AG10803 (cell line): ENCODE measurements around the gene LRRC37B.
"Not testable (repeated sequence)": the region's sequence is repeated elsewhere in the genome, so short reads cannot be mapped to it uniquely, and the experiment has no call there.

Experiments used
- DNase-seq: peaks from one replicate; pipeline ENCODE4 v3.0.0; 2010; ENCODE audit warnings: low read depth
- H3K4me3 ChIP-seq: 2 replicates; pipeline ENCODE4 v1.5.1; 2011; ENCODE audit warnings: mild to moderate bottlenecking, low read length, control low read depth
- TF ChIP-seq, protein P1 (sequence below): conservative IDR thresholded peaks from 2 replicates; pipeline ENCODE4 v1.5.1; 2011; ENCODE audit warnings: mild to moderate bottlenecking, low read length, control low read depth, inconsistent platforms

The LRRC37B gene

DNA sequence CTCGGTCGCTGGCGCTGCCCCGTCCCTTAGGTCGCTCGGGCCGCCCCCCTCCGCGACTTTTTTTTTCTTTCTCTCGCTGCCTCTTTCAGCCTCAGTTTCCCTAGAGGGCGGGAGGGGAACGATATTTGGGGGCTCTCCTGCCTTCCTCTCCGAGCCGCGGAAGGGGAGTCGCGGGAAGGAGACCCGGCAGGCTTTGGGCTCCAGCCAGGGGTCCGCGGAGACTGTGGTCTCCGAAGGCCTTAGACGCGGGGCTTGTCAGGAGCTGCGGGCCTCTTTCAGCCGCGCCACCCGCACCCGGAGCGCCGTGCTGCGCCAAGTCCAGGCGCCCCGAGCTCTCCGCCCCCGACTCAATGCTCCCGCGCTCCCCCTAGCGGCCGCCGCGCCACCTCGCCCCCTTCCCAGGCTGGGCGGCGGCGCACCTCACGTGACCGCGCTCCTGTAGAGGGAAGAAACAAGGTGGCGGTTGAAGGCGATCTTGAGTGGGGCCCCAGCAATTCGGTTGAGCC is at the start of gene LRRC37B:
Gene LRRC37B (plus strand): TSS at position 427 of the 506 bp plus-strand sequence. CDS start 14,010 bp downstream, outside the sequence.
- DNase-seq, result peak; percentile 62
- peak within 1 kb of the TSS; percentile 97 for H3K4me3 ChIP-seq
- TF ChIP-seq, protein P1, sequence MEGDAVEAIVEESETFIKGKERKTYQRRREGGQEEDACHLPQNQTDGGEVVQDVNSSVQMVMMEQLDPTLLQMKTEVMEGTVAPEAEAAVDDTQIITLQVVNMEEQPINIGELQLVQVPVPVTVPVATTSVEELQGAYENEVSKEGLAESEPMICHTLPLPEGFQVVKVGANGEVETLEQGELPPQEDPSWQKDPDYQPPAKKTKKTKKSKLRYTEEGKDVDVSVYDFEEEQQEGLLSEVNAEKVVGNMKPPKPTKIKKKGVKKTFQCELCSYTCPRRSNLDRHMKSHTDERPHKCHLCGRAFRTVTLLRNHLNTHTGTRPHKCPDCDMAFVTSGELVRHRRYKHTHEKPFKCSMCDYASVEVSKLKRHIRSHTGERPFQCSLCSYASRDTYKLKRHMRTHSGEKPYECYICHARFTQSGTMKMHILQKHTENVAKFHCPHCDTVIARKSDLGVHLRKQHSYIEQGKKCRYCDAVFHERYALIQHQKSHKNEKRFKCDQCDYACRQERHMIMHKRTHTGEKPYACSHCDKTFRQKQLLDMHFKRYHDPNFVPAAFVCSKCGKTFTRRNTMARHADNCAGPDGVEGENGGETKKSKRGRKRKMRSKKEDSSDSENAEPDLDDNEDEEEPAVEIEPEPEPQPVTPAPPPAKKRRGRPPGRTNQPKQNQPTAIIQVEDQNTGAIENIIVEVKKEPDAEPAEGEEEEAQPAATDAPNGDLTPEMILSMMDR, result peak; percentile 52

GRCh38 chr17:31964131-31964530 is 43.1 kb upstream of the LRRC37B start:
- not testable (repeated sequence) for DNase-seq

DNA sequence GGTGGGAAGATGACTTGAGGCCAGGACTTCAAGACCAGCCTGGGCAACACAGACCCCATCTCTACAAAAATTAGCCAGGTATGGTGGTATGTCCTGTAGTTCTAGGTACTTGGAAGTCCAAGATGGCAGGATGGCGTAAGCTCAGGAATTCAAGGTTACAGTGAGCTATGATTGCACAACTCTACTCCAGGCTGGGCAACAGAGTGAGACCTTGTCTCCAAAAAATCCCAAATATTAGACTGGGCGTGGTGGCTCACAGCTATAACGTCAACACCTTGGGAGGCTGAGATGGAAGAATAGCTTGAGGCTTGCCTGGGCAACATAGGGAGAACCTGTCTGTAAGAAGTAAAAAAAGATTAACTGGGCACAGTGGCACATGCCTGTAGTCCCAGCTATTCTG is 39.5 kb upstream of the LRRC37B start:
- no peak overlapping the region for H3K4me3 ChIP-seq
- DNase-seq, result no peak
- TF ChIP-seq, protein P1, result no peak

More at GRCh38 chr17:31964131-31964530, 43.1 kb upstream of the LRRC37B start:
- H3K4me3 ChIP-seq, result not testable (repeated sequence)

GRCh38 chr17:31970416-31970815 is 36.8 kb upstream of the LRRC37B start:
- not testable (repeated sequence) for DNase-seq, H3K4me3 ChIP-seq

- not testable (repeated sequence) for DNase-seq, H3K4me3 ChIP-seq
Measured at GRCh38 chr17:31974269-31975071, 32.7 kb upstream of the LRRC37B start.

GRCh38 chr17:31975391-31975790 is 31.8 kb upstream of the LRRC37B start:
- H3K4me3 ChIP-seq, DNase-seq: not testable (repeated sequence)

DNA sequence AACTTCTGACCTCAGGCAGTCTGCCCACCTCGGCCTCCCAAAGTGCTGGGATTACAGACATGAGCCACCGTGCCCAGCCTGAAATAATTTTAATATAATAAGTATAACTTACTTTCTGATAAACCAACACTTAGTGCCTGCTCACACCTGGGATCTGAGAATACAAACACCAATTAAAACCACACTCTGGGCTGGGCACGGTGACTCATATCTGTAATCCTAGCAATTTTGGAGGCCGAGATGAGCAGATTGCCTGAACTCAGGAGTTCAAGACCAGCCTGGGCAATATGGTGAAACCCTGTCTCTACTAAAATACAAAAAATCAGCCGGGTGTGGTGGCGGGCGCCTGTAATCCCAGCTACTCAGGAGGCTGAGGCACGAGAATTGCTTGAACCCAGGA is 15.4 kb upstream of the LRRC37B start:
- DNase-seq, H3K4me3 ChIP-seq: not testable (repeated sequence)

GRCh38 chr17:31997005-31997404 is 10.2 kb upstream of the LRRC37B start:
- no peak for DNase-seq
- no peak overlapping the region for H3K4me3 ChIP-seq
- TF ChIP-seq, protein P1, result no peak

- TF ChIP-seq, protein P1, result no peak
- no peak for DNase-seq
- H3K4me3 ChIP-seq, result peak overlapping the region; percentile 97
Measured at GRCh38 chr17:32007463-32008298, 498 bp downstream of the LRRC37B start.
